H1 (cell line): Measurements from ENCODE around the gene TWF2. TPM values are rescaled to one million over a fixed set of nuclear protein-coding genes. Genes with fewer than 3 reads are reported as not detected.

Experiments
- CTCF ChIA-PET: fragments of 300-600 bp; sonication (Branson Sonifier 250); formaldehyde crosslinking; loops from one replicate; lab custom pipeline; 2021; ENCODE audit not compliant: partially characterized antibody; lab: Charles Lee
- POLR2A ChIA-PET: fragments of 300-600 bp; sonication (Branson Sonifier 250); formaldehyde crosslinking; loops from one replicate; lab custom pipeline; 2021; ENCODE audit warnings: inconsistent platforms; ENCODE audit not compliant: partially characterized antibody; lab: Charles Lee
- DNase-seq, 2 experiments: peaks; one replicate each; pipeline versions ENCODE4 v3.0.0 to v3.0.0-alpha.2; 2010 to 2022; ENCODE audit warnings: low spot score in 2 of 2, low read depth in 1 of 2, mixed read lengths in 1 of 2
- FAIRE-seq: peaks from 2 replicates; lab custom pipeline; 2011; peaks lifted over from hg19 to GRCh38; lab: Jason Lieb, UNC
- H2AFZ ChIP-seq: 2 replicates; pipeline ENCODE4 v1.8.1; 2012; ENCODE audit warnings: low read length, inconsistent platforms
- H2AK5ac ChIP-seq: 2 replicates; pipeline ENCODE4 v1.6.1; 2013; ENCODE audit warnings: low read depth, low read length
- H2BK120ac ChIP-seq: replicated peaks from 2 replicates; pipeline ENCODE3; 2013; ENCODE audit warnings: low read depth, low read length, inconsistent platforms
- H2BK12ac ChIP-seq: 2 replicates; pipeline ENCODE4 v1.6.1; 2013; ENCODE audit warnings: low read depth, low read length
- H2BK15ac ChIP-seq: 2 replicates; pipeline ENCODE4 v1.6.1; 2013; ENCODE audit warnings: low read length
- H2BK20ac ChIP-seq: 2 replicates; pipeline ENCODE4 v1.6.1; 2013; ENCODE audit warnings: low read length
- H2BK5ac ChIP-seq: 2 replicates; pipeline ENCODE4 v1.6.1; 2013; ENCODE audit warnings: low read depth, low read length
- H3K14ac ChIP-seq: 2 replicates; pipeline ENCODE4 v1.6.1; 2013; ENCODE audit warnings: inconsistent platforms; ENCODE audit not compliant: insufficient read length
- H3K18ac ChIP-seq: 2 replicates; pipeline ENCODE4 v1.6.1; 2013; ENCODE audit warnings: low read length; ENCODE audit errors: extremely low read depth
- H3K23ac ChIP-seq: 2 replicates; pipeline ENCODE4 v1.6.1; 2013; ENCODE audit warnings: inconsistent platforms; ENCODE audit not compliant: insufficient read length
- H3K23me2 ChIP-seq: 2 replicates; pipeline ENCODE4 v1.6.1; 2013; ENCODE audit warnings: low read depth, low read length
- H3K27ac ChIP-seq: 2 replicates; pipeline ENCODE4 v1.6.1; 2011; ENCODE audit warnings: low read depth, low read length, inconsistent platforms
- H3K27me3 ChIP-seq, 4 experiments: replicated peaks in 1 of 4; 1 replicate in 1 of 4; 2 replicates in 3 of 4; pipeline versions ENCODE4 v1.6.1 to v1.8.1; 2011 to 2013; ENCODE audit warnings: low read length in 3 of 4, mild to moderate bottlenecking in 3 of 4, inconsistent platforms in 2 of 4, mixed read lengths in 2 of 4, moderate library complexity in 1 of 4; ENCODE audit not compliant: control insufficient read depth in 3 of 4, insufficient read depth in 3 of 4; ENCODE audit errors: extremely low read depth in 1 of 4
- H3K36me3 ChIP-seq, 4 experiments: 2 replicates each; pipeline versions ENCODE4 v1.6.1 to v1.8.1; 2011 to 2013; ENCODE audit warnings: mild to moderate bottlenecking in 4 of 4, low read length in 3 of 4, moderate library complexity in 2 of 4, control low read depth in 1 of 4, inconsistent platforms in 1 of 4; ENCODE audit not compliant: insufficient read depth in 4 of 4, control insufficient read depth in 2 of 4
- H3K4ac ChIP-seq: replicated peaks from 2 replicates; pipeline ENCODE3; 2013; ENCODE audit warnings: low read length, low read depth, mixed read lengths, inconsistent platforms; ENCODE audit not compliant: insufficient read length
- H3K4me1 ChIP-seq, 4 experiments: replicated peaks in 1 of 4; 1 replicate in 1 of 4; 2 replicates in 3 of 4; pipeline versions ENCODE4 v1.6.1 to v1.8.1; 2011 to 2013; ENCODE audit warnings: low read length in 3 of 4, inconsistent platforms in 2 of 4, mixed read lengths in 1 of 4; ENCODE audit not compliant: insufficient read depth in 4 of 4, control insufficient read depth in 3 of 4
- H3K4me2 ChIP-seq, 2 experiments: 2 replicates each; pipeline versions ENCODE4 v1.6.1 to v1.8.1; 2011 to 2013; ENCODE audit warnings: low read depth in 2 of 2, low read length in 2 of 2, control low read depth in 1 of 2, inconsistent platforms in 1 of 2, mild to moderate bottlenecking in 1 of 2; ENCODE audit not compliant: insufficient read depth in 1 of 2
- H3K4me3 ChIP-seq, 4 experiments: fragments of 200-600, 300-600 bp in 1 of 4; sonication (generic), shearing (Covaris generic), sonication (Bioruptor Twin) in 1 of 4; 2 replicates each; pipeline versions ENCODE4 v1.5.1 to v1.8.1; 2011 to 2016; ENCODE audit warnings: low read length in 4 of 4, low read depth in 3 of 4, control low read depth in 2 of 4, inconsistent platforms in 2 of 4, mild to moderate bottlenecking in 2 of 4, mixed read lengths in 1 of 4, moderate library complexity in 1 of 4; ENCODE audit not compliant: insufficient read depth in 2 of 4; ENCODE audit errors: extremely low read depth in 1 of 4
- H3K56ac ChIP-seq: replicated peaks from 2 replicates; pipeline ENCODE3; 2013; ENCODE audit warnings: low read depth, mild to moderate bottlenecking, mixed read lengths, low read length, inconsistent platforms; ENCODE audit not compliant: insufficient read length
- H3K79me1 ChIP-seq: 2 replicates; pipeline ENCODE4 v1.6.1; 2013; ENCODE audit warnings: low read depth, low read length, control low read depth
- H3K79me2 ChIP-seq, 2 experiments: 2 replicates each; pipeline versions ENCODE4 v1.6.1 to v1.8.1; 2012 to 2013; ENCODE audit warnings: low read length in 2 of 2, mild to moderate bottlenecking in 2 of 2, inconsistent platforms in 1 of 2; ENCODE audit not compliant: insufficient read depth in 2 of 2, control insufficient read depth in 1 of 2
- H3K9ac ChIP-seq, 4 experiments: replicated peaks in 1 of 4; 1 replicate in 1 of 4; 2 replicates in 3 of 4; pipeline versions ENCODE4 v1.6.1 to v1.8.1; 2011 to 2013; ENCODE audit warnings: low read depth in 3 of 4, low read length in 3 of 4, control low read depth in 2 of 4, mild to moderate bottlenecking in 2 of 4, moderate library complexity in 2 of 4, inconsistent platforms in 1 of 4; ENCODE audit errors: extremely low read depth in 1 of 4
- H3K9me3 ChIP-seq, 2 experiments: 2 replicates each; pipeline versions ENCODE4 v1.6.1 to v1.8.1; 2012 to 2013; ENCODE audit warnings: mild to moderate bottlenecking in 2 of 2, moderate library complexity in 2 of 2, control low read depth in 1 of 2, inconsistent platforms in 1 of 2, low read depth in 1 of 2, low read length in 1 of 2, mixed read lengths in 1 of 2; ENCODE audit not compliant: insufficient read depth in 2 of 2
- H4K20me1 ChIP-seq, 2 experiments: replicated peaks in 1 of 2; 2 replicates each; pipeline versions ENCODE3 to v1.8.1; 2011 to 2013; ENCODE audit warnings: inconsistent platforms in 2 of 2, low read length in 2 of 2, mild to moderate bottlenecking in 1 of 2; ENCODE audit not compliant: insufficient read depth in 2 of 2, control insufficient read depth in 1 of 2
- H4K5ac ChIP-seq: 2 replicates; pipeline ENCODE4 v1.6.1; 2013; ENCODE audit warnings: low read length, low read depth, mixed read lengths, inconsistent platforms; ENCODE audit not compliant: insufficient read length
- H4K8ac ChIP-seq: 2 replicates; pipeline ENCODE4 v1.8.0; 2013; ENCODE audit warnings: mild to moderate bottlenecking, moderate library complexity, low read length, inconsistent platforms; ENCODE audit not compliant: insufficient read depth; ENCODE audit errors: extremely low read depth
- H4K91ac ChIP-seq: replicated peaks from 2 replicates; pipeline ENCODE3; 2013; ENCODE audit warnings: low read length, mixed read lengths, inconsistent platforms; ENCODE audit not compliant: insufficient read length
- CHD2 ChIP-seq: IDR thresholded peaks from 2 replicates; pipeline ENCODE4 v1.6.1; 2012; ENCODE audit warnings: low read length, improper control_type of control experiment
- CREB1 ChIP-seq: IDR thresholded peaks from 2 replicates; pipeline ENCODE4 v1.6.1; 2012; ENCODE audit warnings: inconsistent platforms
- E2F6 ChIP-seq: IDR thresholded peaks from 2 replicates; pipeline ENCODE4 v1.6.1; 2012; ENCODE audit warnings: inconsistent platforms
- HDAC6 ChIP-seq: IDR thresholded peaks from one replicate; pipeline ENCODE4 v1.7.1; 2012; ENCODE audit warnings: low read depth, mild to moderate bottlenecking, inconsistent platforms, low read length, moderate library complexity
- KDM5A ChIP-seq: fragments of 200-600 bp; IDR thresholded peaks from 2 replicates; pipeline ENCODE4 v1.7.1; 2012; ENCODE audit warnings: mild to moderate bottlenecking, low read length, inconsistent platforms, mixed read lengths
- RAD21 ChIP-seq, 2 experiments: IDR thresholded peaks in 1 of 2; conservative IDR thresholded peaks in 1 of 2; 2 replicates each; pipeline ENCODE4 v1.6.1; 2011; ENCODE audit warnings: low read depth in 2 of 2, low read length in 2 of 2, improper control_type of control experiment in 1 of 2, inconsistent platforms in 1 of 2, mild to moderate bottlenecking in 1 of 2, moderate library complexity in 1 of 2
- SIRT6 ChIP-seq: IDR thresholded peaks from one replicate; pipeline ENCODE4 v1.7.1; 2012; ENCODE audit warnings: low read length, inconsistent platforms
- SUZ12 ChIP-seq: fragments of 200-600 bp; sonication (generic); IDR thresholded peaks from 2 replicates; pipeline ENCODE4 v1.6.1; 2012; ENCODE audit warnings: mild to moderate bottlenecking, inconsistent platforms, low read length, moderate library complexity, mixed read lengths
- USF2 ChIP-seq: IDR thresholded peaks from 2 replicates; pipeline ENCODE4 v1.6.1; 2011; ENCODE audit warnings: low read length, improper control_type of control experiment
- WGBS, 2 experiments: shearing (Covaris generic) in 1 of 2; methylation state at CpG; one replicate each; pipeline versions ENCODE4 v1.1.6 to v1.1.7; 2013 to 2015; ENCODE audit warnings: low lambda C conversion rate in 2 of 2, mixed read lengths in 2 of 2, inconsistent platforms in 1 of 2, low coverage in 1 of 2, missing lambda C conversion rate in 1 of 2; ENCODE audit not compliant: insufficient replicate concordance in 2 of 2, insufficient coverage in 1 of 2, insufficient read length in 1 of 2; ENCODE audit errors: extremely low coverage in 1 of 2, missing lambda C conversion rate in 1 of 2; 5-methylcytosine and 5-hydroxymethylcytosine counted together
- polyA plus RNA-seq, 7 experiments: library from polyadenylated mRNA; depleted of rRNA in 3 of 7; stranded (reverse) in 5 of 7; unstranded in 2 of 7; fragments of >200 nt in 5 of 7; fragments of 200-250 nt in 2 of 7; gene quantifications; 1 replicate in 5 of 7; 2 replicates in 1 of 7; 4 replicates in 1 of 7; pipeline versions ENCODE4 v1.2.1 to v1.2.3, GENCODE V29; 2011 to 2013; ENCODE audit warnings: missing spikeins in 2 of 7, mixed read lengths in 2 of 7
- total RNA-seq: library from RNA; stranded (reverse); fragmentation: NEBNext Ultra II Directional; extraction: Animal tissue kit (Norgen Biotek cat#: 25700); gene quantifications from 2 replicates; pipeline ENCODE4 v1.2.1, GENCODE V29; 2021

The TWF2 gene
- total and polyA plus RNA-seq, 2 of the 8 experiments (the other 6 are each of a cell fraction or from before 2014, with no cell fraction given), result 65.2 to 90.4 TPM

GRCh38 chr3:52231502-52232278 lies 7.3 kb downstream of the TWF2 start:
- no peak overlapping the region for H2AFZ ChIP-seq
- H3K9me3 ChIP-seq, result no peaks in the 10 kb centered on the region
- peaks cover 5 to 17% (median 11%) of the 10 kb centered on the region in 4 experiments; a peak in 5 of 8 replicates for H3K36me3 ChIP-seq
- H3K23me2 ChIP-seq, result no peaks in the 10 kb centered on the region
- WGBS, 2 experiments, result 83% methylated on average over 33 of the region's 34 CpGs; no CpG with 5 or more reads in 1 of the 2 experiments
- peaks cover 0 to 7% of the 10 kb centered on the region in 2 experiments; a peak in 1 of 4 replicates for H3K79me2 ChIP-seq
- H3K4ac ChIP-seq, result no peak overlapping the region
- H3K18ac ChIP-seq, result no peak overlapping the region
- H4K5ac ChIP-seq, result no peak overlapping the region
- H2BK15ac ChIP-seq, result 0 out of 2 replicates have a peak overlapping the region, but pooled peaks have one; percentile 29
- H3K27ac ChIP-seq, result no peak overlapping the region
- H3K27me3 ChIP-seq, result no peaks in the 10 kb centered on the region
- H4K8ac ChIP-seq, result no peak overlapping the region
- CTCF ChIA-PET, result interaction anchor here (0.6 to 14.4 kb wide), 55 partner anchors 14 to 984 kb away, joined by 3 to 336 read pairs (median 4); partner anchors contain the start of genes PPM1M, SEMA3G, TLR9 and WDR82
- no peak overlapping the region for H2BK5ac ChIP-seq
- H2BK120ac ChIP-seq, result no peak overlapping the region
- no peak overlapping the region for H3K14ac ChIP-seq
- H3K4me2 ChIP-seq, result no peak overlapping the region
- DNase-seq (peak in 1 of 2 experiments; percentile 97), FAIRE-seq (no peak)
- H4K20me1 ChIP-seq, result peaks cover 10 to 13% of the 10 kb centered on the region in 2 experiments
- H3K9ac ChIP-seq, result no peak overlapping the region
- no peak overlapping the region for H2BK12ac ChIP-seq
- H2BK20ac ChIP-seq, result no peak overlapping the region
- POLR2A ChIA-PET, result interaction anchor here (0.7 to 3.7 kb wide), 10 partner anchors 9 to 236 kb away, joined by 3 to 13 read pairs (median 5); partner anchors contain the start of genes PPM1M, RPL29 and WDR82
- H3K4me1 ChIP-seq, result peaks cover 0 to 11% (median 5%) of the 10 kb centered on the region in 4 experiments; a peak in 5 of 7 replicates
- H3K79me1 ChIP-seq, result peaks cover 9% of the 10 kb centered on the region
- H3K56ac ChIP-seq, result no peak overlapping the region
- no peak overlapping the region for H4K91ac ChIP-seq
- no peak overlapping the region for H3K4me3 ChIP-seq
- no peak overlapping the region for H3K23ac ChIP-seq
- H2AK5ac ChIP-seq, result no peak overlapping the region
- TF ChIP-seq SUZ12 (no peak), CHD2 (no peak), E2F6 (no peak), RAD21 (IDR thresholded peaks at IDR 0.05 in 1 of 2, conservative IDR thresholded peaks at IDR 0.05 in 1 of 2; ENCODE audit: low read depth in 2 of 2, low read length in 2 of 2) (peak; percentile 79 to 81), USF2 (0 out of 2 replicates have a peak, but pooled peaks have one; percentile 9), KDM5A (no peak), CREB1 (0 out of 2 replicates have a peak, but pooled peaks have one; percentile 14), SIRT6 (no peak), HDAC6 (no peak)
